ENCODE results near the gene S100P. TPM values are rescaled to one million over a fixed set of nuclear protein-coding genes. Genes with fewer than 3 reads are reported as not detected.

Gene S100P
- total and polyA plus RNA-seq, 4 donors: 0.42 to 3.1 (median 2.3) TPM

- no peak overlapping the region for H3K4me3 ChIP-seq (ENCODE audit: low read depth in 1 of 3, low read length in 3 of 3)
- H3K27me3 ChIP-seq (ENCODE audit: control insufficient read depth in 4 of 4, insufficient read depth in 4 of 4, low read length in 3 of 4): no peaks in the 10 kb centered on the region
- no peak for DNase-seq (ENCODE audit: low spot score)
- WGBS: 57% methylated on average over 15 of the region's 15 CpGs
- no peaks in the 10 kb centered on the region for H3K9me3 ChIP-seq (ENCODE audit: control insufficient read depth in 4 of 4, low read length in 3 of 4)
- no peak overlapping the region for H3K9ac ChIP-seq (ENCODE audit: low read depth in 1 of 2, low read length in 2 of 2)
- TF ChIP-seq YY1 (IDR thresholded peaks at IDR 0.05): peak; percentile 43
- TF ChIP-seq FOXA1 (IDR thresholded peaks at IDR 0.05): no peak
- TF ChIP-seq JUND (IDR thresholded peaks at IDR 0.05): no peak
- TF ChIP-seq ZBTB33 (IDR thresholded peaks at IDR 0.05): no peak
- TF ChIP-seq GABPA (IDR thresholded peaks at IDR 0.05 in 1 of 2, conservative IDR thresholded peaks at IDR 0.05 in 1 of 2): no peak
- TF ChIP-seq HNF4G (IDR thresholded peaks at IDR 0.05): no peak
- no peak for TF ChIP-seq ATF3 (IDR thresholded peaks at IDR 0.05)
- TF ChIP-seq SP1 (IDR thresholded peaks at IDR 0.05): peak; percentile 35
- peak in 1 of 2 donors; percentile 50 for TF ChIP-seq RXRA (IDR thresholded peaks at IDR 0.05)
- TF ChIP-seq CTCF (IDR thresholded peaks at IDR 0.05; ENCODE audit: low read depth, low read length, missing input control): no peak
- TF ChIP-seq HNF4A (conservative IDR thresholded peaks at IDR 0.05): peak in 1 of 2 donors; percentile 19
- TF ChIP-seq REST (IDR thresholded peaks at IDR 0.05): no peak
- TF ChIP-seq EGR1 (IDR thresholded peaks at IDR 0.05; ENCODE audit: low read depth in 2 of 2): no peak
- TF ChIP-seq NR2F2 (IDR thresholded peaks at IDR 0.05): no peak
- TF ChIP-seq TAF1 (conservative IDR thresholded peaks at IDR 0.05): no peak
- no peak for TF ChIP-seq FOXA2 (IDR thresholded peaks at IDR 0.05)
- no peak for TF ChIP-seq RAD21 (IDR thresholded peaks at IDR 0.05)
- TF ChIP-seq MAX (IDR thresholded peaks at IDR 0.05): no peak
- peaks cover 11 to 25% (median 19%) of the 10 kb centered on the region in 4 donors for H3K4me1 ChIP-seq (ENCODE audit: control insufficient read depth in 4 of 4, insufficient read depth in 4 of 4, low read length in 3 of 4)
- H3K27ac ChIP-seq (ENCODE audit: low read depth in 1 of 2, low read length in 2 of 2): peak overlapping the region; percentile 21 to 72
- H3K36me3 ChIP-seq (ENCODE audit: control insufficient read depth in 4 of 4, insufficient read depth in 3 of 4, low read depth in 1 of 4, low read length in 3 of 4): no peaks in the 10 kb centered on the region
Observed at GRCh38 chr4:6689506-6689960, 4.1 kb upstream of the S100P start.

Measured in liver (tissue), 9 donors.